HL-60 (cell line): Measurements from ENCODE around the gene C1orf53.

ENCODE experiments used
- CTCF ChIP-seq: IDR thresholded peaks from one replicate; pipeline ENCODE4 v1.5.1; 2011; ENCODE audit warnings: low read length, control low read depth, inconsistent platforms; ENCODE audit not compliant: insufficient read depth
- GABPA ChIP-seq: IDR thresholded peaks from 2 replicates; pipeline ENCODE4 v1.6.1; 2012; ENCODE audit warnings: low read depth
- POLR2AphosphoS5 ChIP-seq: IDR thresholded peaks from 2 replicates; pipeline ENCODE4 v1.6.1; 2012; ENCODE audit warnings: low read depth
- REST ChIP-seq: IDR thresholded peaks from 2 replicates; pipeline ENCODE4 v1.6.1; 2012; ENCODE audit warnings: low read depth; ENCODE audit not compliant: insufficient replicate concordance
- SPI1 ChIP-seq: IDR thresholded peaks from 2 replicates; pipeline ENCODE4 v1.6.1; 2012; ENCODE audit warnings: low read depth, mild to moderate bottlenecking, borderline replicate concordance

GRCh38 chr1:197933016-197933415, 30.6 kb downstream of the C1orf53 start:
- TF ChIP-seq CTCF (no peak), POLR2AphosphoS5 (no peak), REST (no peak), SPI1 (no peak), GABPA (no peak)
